Endothelial cell of umbilical vein (primary cell): ENCODE measurements around the gene TRERF1. TPM values are rescaled to one million over a fixed set of nuclear protein-coding genes. Genes with fewer than 3 reads are reported as not detected.

Experiments
- BruUV-seq: library from RNA; stranded (reverse); fragments of 400-500 nt; replicated peaks from 2 replicates; lab custom pipeline; 2021; lab: Mats Ljungman, UMichigan
- CTCF ChIA-PET: fragments of 300-600, 350-600 bp; sonication (Branson Sonifier 250); formaldehyde crosslinking; loops from one replicate; lab custom pipeline; 2021; ENCODE audit warnings: antibody characterized with exemption, inconsistent platforms; lab: Charles Lee
- POLR2A ChIA-PET: fragments of 300-600, 350-600 bp; sonication (Branson Sonifier 250); formaldehyde crosslinking; loops from one replicate; lab custom pipeline; 2021; ENCODE audit warnings: antibody characterized with exemption, inconsistent platforms; lab: Charles Lee
- DNase-seq: peaks from one replicate; pipeline ENCODE4 v3.0.0-alpha.2; 2011; ENCODE audit warnings: low read depth, low spot score
- FAIRE-seq: peaks from 2 replicates; lab custom pipeline; 2011; peaks lifted over from hg19 to GRCh38; lab: Jason Lieb, UNC
- H2AFZ ChIP-seq: 2 replicates; pipeline ENCODE4 v1.6.0; 2012; ENCODE audit warnings: low read depth, low read length, control low read depth, inconsistent platforms
- H3K27ac ChIP-seq: 2 replicates; pipeline ENCODE4 v1.5.1; 2011; ENCODE audit warnings: low read depth, mild to moderate bottlenecking, control low read depth, low read length, moderate library complexity; ENCODE audit not compliant: insufficient read depth
- H3K27me3 ChIP-seq, 2 experiments: 2 replicates each; pipeline versions ENCODE4 v1.6.0 to v1.6.1; 2011; ENCODE audit warnings: low read length in 2 of 2, mixed read lengths in 1 of 2; ENCODE audit not compliant: control insufficient read depth in 2 of 2, insufficient read depth in 2 of 2
- H3K36me3 ChIP-seq, 2 experiments: 2 replicates in 1 of 2; 3 replicates in 1 of 2; pipeline ENCODE4 v1.5.1; 2011; ENCODE audit warnings: low read length in 2 of 2, mild to moderate bottlenecking in 1 of 2, moderate library complexity in 1 of 2; ENCODE audit not compliant: control insufficient read depth in 2 of 2, insufficient read depth in 2 of 2; ENCODE audit errors: extremely low read depth in 1 of 2
- H3K4me1 ChIP-seq: 3 replicates; pipeline ENCODE4 v1.5.1; 2011; ENCODE audit warnings: mild to moderate bottlenecking, low read length; ENCODE audit not compliant: control insufficient read depth, insufficient read depth; ENCODE audit errors: extremely low read depth
- H3K4me2 ChIP-seq: 2 replicates; pipeline ENCODE4 v1.6.1; 2011; ENCODE audit warnings: low read length, control low read depth, mixed read lengths; ENCODE audit not compliant: insufficient read depth
- H3K4me3 ChIP-seq, 3 experiments: fragments of 200-600 bp in 1 of 3; sonication (generic), shearing (Covaris generic) in 1 of 3; replicated peaks in 1 of 3; 2 replicates each; pipeline ENCODE4 v1.5.1; 2011 to 2016; ENCODE audit warnings: control low read depth in 3 of 3, low read length in 3 of 3, mild to moderate bottlenecking in 2 of 3, inconsistent platforms in 1 of 3, low read depth in 1 of 3, moderate library complexity in 1 of 3; ENCODE audit not compliant: insufficient read depth in 1 of 3
- H3K79me2 ChIP-seq: 2 replicates; pipeline ENCODE4 v1.6.0; 2012; ENCODE audit warnings: low read length, inconsistent platforms; ENCODE audit not compliant: control insufficient read depth, insufficient read depth
- H3K9ac ChIP-seq: replicated peaks from 2 replicates; pipeline ENCODE3; 2011; ENCODE audit warnings: low read length, control low read depth; ENCODE audit not compliant: insufficient read depth; ENCODE audit errors: extremely low read depth
- H3K9me1 ChIP-seq: replicated peaks from 3 replicates; pipeline ENCODE4 v1.6.0; 2011; ENCODE audit warnings: mild to moderate bottlenecking, low read length; ENCODE audit not compliant: control insufficient read depth, insufficient read depth; ENCODE audit errors: extremely low read depth
- H3K9me3 ChIP-seq: replicated peaks from 2 replicates; pipeline ENCODE4 v1.5.1; 2012; ENCODE audit warnings: low read length, inconsistent platforms; ENCODE audit not compliant: control insufficient read depth, insufficient read depth
- H4K20me1 ChIP-seq: replicated peaks from 2 replicates; pipeline ENCODE3; 2011; ENCODE audit warnings: mild to moderate bottlenecking, low read length; ENCODE audit not compliant: control insufficient read depth, insufficient read depth; ENCODE audit errors: extremely low read depth
- EZH2 ChIP-seq: IDR thresholded peaks from 2 replicates; pipeline ENCODE4 v1.6.1; 2012; ENCODE audit warnings: borderline replicate concordance, low read depth, mild to moderate bottlenecking, moderate library complexity, low read length, inconsistent platforms; ENCODE audit not compliant: severe bottlenecking
- FOS ChIP-seq: IDR thresholded peaks from 2 replicates; pipeline ENCODE4 v1.6.1; 2011; ENCODE audit warnings: mild to moderate bottlenecking, low read length, moderate library complexity, borderline replicate concordance; ENCODE audit not compliant: insufficient read depth
- GATA2 ChIP-seq: IDR thresholded peaks from 2 replicates; pipeline ENCODE4 v1.7.0; 2011; ENCODE audit warnings: low read depth, mild to moderate bottlenecking, moderate library complexity, mixed read lengths, low read length; ENCODE audit not compliant: insufficient read length, insufficient read depth
- MYC ChIP-seq: IDR thresholded peaks from one replicate; pipeline ENCODE4 v1.6.1; 2011; ENCODE audit warnings: mild to moderate bottlenecking, low read depth, low read length
- POLR2A ChIP-seq: IDR thresholded peaks from 2 replicates; pipeline ENCODE4 v1.6.1; 2012; ENCODE audit warnings: low read depth, mild to moderate bottlenecking, control low read depth, low read length
- POLR2AphosphoS5 ChIP-seq: IDR thresholded peaks from 2 replicates; pipeline ENCODE4 v1.6.1; 2012; ENCODE audit warnings: low read depth, mild to moderate bottlenecking, control low read depth, low read length, moderate library complexity; ENCODE audit not compliant: insufficient read depth
- dilution Hi-C: fragments of 300-500 bp; cut with MboI; formaldehyde crosslinking; loops from one replicate; pipeline ENCODE4 v1.15.0; 2019; ENCODE audit warnings: low sequenced_read_pairs; ENCODE audit not compliant: extremely low pct_ligation_motif_present
- intact Hi-C: fragments of 100-400 bp; cut with micrococcal nuclease; formaldehyde crosslinking; loops from one replicate; pipeline ENCODE4 v1.10.0; 2022
- polyA plus RNA-seq, 4 experiments: library from polyadenylated mRNA; depleted of rRNA in 3 of 4; stranded (reverse) in 3 of 4; unstranded in 1 of 4; fragments of >200 nt; gene quantifications; 2 replicates each; pipeline versions ENCODE4 v1.2.1 to v1.2.3, GENCODE V29; 2011 to 2012; ENCODE audit warnings: missing spikeins in 1 of 4
- total RNA-seq: library from RNA; stranded (reverse); gene quantifications from 2 replicates; pipeline ENCODE4 v1.2.3, GENCODE V29; 2021
- TF ChIP-seq, protein P1 (sequence below), 2 donors: IDR thresholded peaks; 1 replicate in 1 of 2; 2 replicates in 1 of 2; pipeline ENCODE4 v1.5.1; 2011; ENCODE audit warnings: low read length in 2 of 2, mild to moderate bottlenecking in 2 of 2, moderate library complexity in 2 of 2, control low read depth in 1 of 2, inconsistent platforms in 1 of 2, low read depth in 1 of 2; ENCODE audit not compliant: insufficient read depth in 1 of 2; ENCODE audit errors: extremely low read depth in 1 of 2
- TF ChIP-seq, protein P2 (sequence below): IDR thresholded peaks from 2 replicates; pipeline ENCODE4 v1.6.1; 2011; ENCODE audit not compliant: insufficient read depth, insufficient read length

TRERF1 gene
- total and polyA plus RNA-seq, 2 donors (not counting 3 experiments of a cell fraction or from before 2014, with no cell fraction given), result 0.73 to 5.5 TPM

DNA sequence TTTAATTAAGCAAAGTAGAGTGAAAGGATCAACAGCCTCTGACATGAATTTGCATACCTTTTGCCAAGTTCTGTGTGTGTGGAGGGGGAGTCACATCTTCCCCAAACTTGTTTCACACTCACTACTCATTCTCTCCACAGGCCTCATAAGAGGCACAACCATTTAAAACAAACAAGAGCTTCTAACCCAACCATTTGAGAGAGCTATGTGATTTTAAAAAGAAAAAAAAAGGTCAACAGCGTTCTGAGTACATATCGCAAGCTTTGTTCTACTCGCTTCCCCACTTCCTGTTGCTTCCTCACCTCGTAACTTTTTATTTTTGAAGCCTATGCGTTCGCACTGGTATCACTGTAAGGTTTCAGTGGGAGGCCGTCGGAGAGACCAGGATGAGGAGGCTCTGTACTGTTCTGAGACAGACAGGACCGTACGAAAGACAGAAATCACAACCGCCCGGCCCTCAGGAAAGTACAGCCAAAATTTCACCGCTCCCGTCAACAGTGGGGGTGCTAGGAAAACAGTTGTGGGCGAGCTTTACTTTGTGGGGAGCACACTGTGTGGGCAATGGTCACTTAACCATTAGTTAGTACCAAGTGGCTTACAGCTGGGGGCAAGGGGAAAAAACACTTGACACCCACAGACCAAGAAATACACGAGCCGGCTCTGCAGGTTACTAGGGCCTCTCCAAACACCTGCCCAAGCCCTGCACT, 61.3 kb downstream of the TRERF1 start:
- dilution Hi-C loops, result no loop called here
- BruUV-seq, result no TSS peak
- no peak overlapping the region for H3K4me2 ChIP-seq

More for the DNA sequence above, 61.3 kb downstream of the TRERF1 start:
- no peaks in the 10 kb centered on the region for H3K4me1 ChIP-seq
- no peaks in the 10 kb centered on the region for H3K27me3 ChIP-seq
- no peak overlapping the region for H3K4me3 ChIP-seq
- H3K79me2 ChIP-seq, result no peaks in the 10 kb centered on the region
- DNase-seq (no peak), FAIRE-seq (no peak)
- intact Hi-C loops, result no loop called here
- no peaks in the 10 kb centered on the region for H3K9me1 ChIP-seq
- POLR2A ChIA-PET, result no interaction called here
- CTCF ChIA-PET, result interaction anchor here (0.8 to 1.7 kb wide), 3 partner anchors 9 to 158 kb away, joined by 3 to 5 read pairs (median 5); no protein-coding TSS in a partner anchor
- no peak overlapping the region for H3K27ac ChIP-seq
- no peak overlapping the region for H2AFZ ChIP-seq
- TF ChIP-seq FOS, result no peak
- no peak for TF ChIP-seq POLR2AphosphoS5
- TF ChIP-seq MYC, result no peak
- TF ChIP-seq POLR2A, result no peak
- TF ChIP-seq, protein P1, sequence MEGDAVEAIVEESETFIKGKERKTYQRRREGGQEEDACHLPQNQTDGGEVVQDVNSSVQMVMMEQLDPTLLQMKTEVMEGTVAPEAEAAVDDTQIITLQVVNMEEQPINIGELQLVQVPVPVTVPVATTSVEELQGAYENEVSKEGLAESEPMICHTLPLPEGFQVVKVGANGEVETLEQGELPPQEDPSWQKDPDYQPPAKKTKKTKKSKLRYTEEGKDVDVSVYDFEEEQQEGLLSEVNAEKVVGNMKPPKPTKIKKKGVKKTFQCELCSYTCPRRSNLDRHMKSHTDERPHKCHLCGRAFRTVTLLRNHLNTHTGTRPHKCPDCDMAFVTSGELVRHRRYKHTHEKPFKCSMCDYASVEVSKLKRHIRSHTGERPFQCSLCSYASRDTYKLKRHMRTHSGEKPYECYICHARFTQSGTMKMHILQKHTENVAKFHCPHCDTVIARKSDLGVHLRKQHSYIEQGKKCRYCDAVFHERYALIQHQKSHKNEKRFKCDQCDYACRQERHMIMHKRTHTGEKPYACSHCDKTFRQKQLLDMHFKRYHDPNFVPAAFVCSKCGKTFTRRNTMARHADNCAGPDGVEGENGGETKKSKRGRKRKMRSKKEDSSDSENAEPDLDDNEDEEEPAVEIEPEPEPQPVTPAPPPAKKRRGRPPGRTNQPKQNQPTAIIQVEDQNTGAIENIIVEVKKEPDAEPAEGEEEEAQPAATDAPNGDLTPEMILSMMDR (IDR thresholded peaks at IDR 0.05; ENCODE audit: extremely low read depth in 1 of 2, insufficient read depth in 1 of 2, low read depth in 1 of 2, low read length in 2 of 2), result no peak
- no peak for TF ChIP-seq GATA2
- TF ChIP-seq, protein P2, sequence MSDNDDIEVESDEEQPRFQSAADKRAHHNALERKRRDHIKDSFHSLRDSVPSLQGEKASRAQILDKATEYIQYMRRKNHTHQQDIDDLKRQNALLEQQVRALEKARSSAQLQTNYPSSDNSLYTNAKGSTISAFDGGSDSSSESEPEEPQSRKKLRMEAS, result no peak
- TF ChIP-seq EZH2, result no peak
- H4K20me1 ChIP-seq, result no peaks in the 10 kb centered on the region
- H3K36me3 ChIP-seq, result no peaks in the 10 kb centered on the region
- no peak overlapping the region for H3K9ac ChIP-seq
- H3K9me3 ChIP-seq, result no peaks in the 10 kb centered on the region
